ENCODE measurements around the gene HCN3. TPM values are rescaled to one million over a fixed set of nuclear protein-coding genes. Genes with fewer than 3 reads are reported as not detected.
"Not testable (repeated sequence)": the region's sequence is repeated elsewhere in the genome, so short reads cannot be mapped to it uniquely, and the experiment has no call there.

HCN3 gene
- 1 to 10 TPM; 5.4 to 6.1 TPM for total RNA-seq

- DNase-seq (peak; percentile 96), ATAC-seq (peak; percentile 70)
- Mint-ChIP-seq H3K36me3 (peaks cover 6% of the 10 kb centered on the region), H3K27ac (peak within 1 kb of the TSS; percentile 49), H3K9me3 (ENCODE audit: low read depth) (no peaks in the 10 kb centered on the region), H3K4me3 (peak within 1 kb of the TSS; percentile 68), H3K4me1 (peaks cover 36% of the 10 kb centered on the region), H3K27me3 (no peaks in the 10 kb centered on the region)
- CTCF ChIA-PET, result interaction anchor here (0.5 to 7.7 kb wide), 9 partner anchors 11 to 233 kb away, joined by 3 to 68 read pairs (median 5); partner anchors contain the start of gene FDPS
These were observed at the start of gene HCN3 for GRCh38 chr1:155277070-155277901. HCN3 (plus strand) TSS chr1:155277463; CDS start chr1:155277591, 128 bp downstream.

DNA sequence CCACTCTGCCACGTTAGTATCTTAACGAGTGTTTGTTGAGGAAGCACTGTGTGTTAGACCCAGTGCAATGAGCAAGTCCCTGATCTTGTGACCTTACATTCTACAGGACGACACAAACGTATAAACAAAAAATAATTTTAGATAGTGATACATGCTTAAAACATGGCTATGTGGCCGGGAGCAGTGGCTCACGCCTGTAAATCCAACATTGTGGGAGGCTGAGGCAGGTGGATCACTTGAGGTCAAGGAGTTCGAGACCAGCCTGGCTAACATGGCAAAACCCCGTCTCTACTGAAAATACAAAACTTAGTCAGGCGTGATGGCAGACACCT is 49.2 kb upstream of the HCN3 start:
- CTCF ChIA-PET, result interaction anchor here (1.1 to 6.8 kb wide), 11 partner anchors 8 to 96 kb away, joined by 3 to 77 read pairs (median 8); partner anchors contain the start of genes KRTCAP2, MTX1 and THBS3
- H3K4me3 Mint-ChIP-seq, result peak overlapping the region; percentile 98
- peaks cover 41% of the 10 kb centered on the region for H3K4me1 Mint-ChIP-seq
- H3K36me3 Mint-ChIP-seq, result peaks cover 4% of the 10 kb centered on the region
- H3K27ac Mint-ChIP-seq, result peak overlapping the region; percentile 98
- DNase-seq (no peak), ATAC-seq (no peak)
- no peaks in the 10 kb centered on the region for H3K27me3 Mint-ChIP-seq
- no peaks in the 10 kb centered on the region for H3K9me3 Mint-ChIP-seq (ENCODE audit: low read depth)

DNA sequence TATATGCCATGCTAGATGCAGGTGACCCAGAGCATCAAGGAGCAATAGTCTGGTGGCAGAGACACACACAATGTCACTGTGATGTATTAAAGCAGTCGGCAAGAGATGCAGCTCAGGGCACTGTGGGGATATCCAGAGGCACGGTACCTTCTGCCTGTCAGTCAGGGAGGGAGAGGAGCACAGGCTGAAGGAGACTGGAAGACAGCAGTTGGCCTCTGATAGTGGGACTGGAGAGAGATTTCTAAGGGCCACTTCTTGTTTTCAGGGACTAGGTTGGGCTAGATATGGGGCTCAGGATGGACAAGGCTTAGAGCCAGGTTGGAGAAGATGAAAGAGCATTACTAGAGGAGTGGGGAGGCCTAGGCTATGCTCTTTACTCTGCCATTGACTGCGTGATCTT is 46.0 kb upstream of the HCN3 start:
- H3K27me3 Mint-ChIP-seq; H3K9me3 Mint-ChIP-seq (ENCODE audit: low read depth); DNase-seq; H3K4me3 Mint-ChIP-seq; H3K27ac Mint-ChIP-seq; ATAC-seq: not testable (repeated sequence)
- CTCF ChIA-PET, result interaction anchor here (1.0 kb wide), 1 partner anchor 20 kb away, joined by 4 read pairs; no protein-coding TSS in a partner anchor
- H3K36me3 Mint-ChIP-seq, result peaks cover 10% of the 10 kb centered on the region
- H3K4me1 Mint-ChIP-seq, result peaks cover 29% of the 10 kb centered on the region

GRCh38 chr1:155232001-155232978 is 45.0 kb upstream of the HCN3 start:
- not testable (repeated sequence) for H3K27me3 Mint-ChIP-seq; H3K27ac Mint-ChIP-seq; DNase-seq; H3K4me3 Mint-ChIP-seq; H3K9me3 Mint-ChIP-seq (ENCODE audit: low read depth); ATAC-seq
- CTCF ChIA-PET, result interaction anchor here (1.0 kb wide), 1 partner anchor 19 kb away, joined by 4 read pairs; no protein-coding TSS in a partner anchor
- Mint-ChIP-seq H3K36me3 (peaks cover 15% of the 10 kb centered on the region), H3K4me1 (peaks cover 22% of the 10 kb centered on the region)

DNA sequence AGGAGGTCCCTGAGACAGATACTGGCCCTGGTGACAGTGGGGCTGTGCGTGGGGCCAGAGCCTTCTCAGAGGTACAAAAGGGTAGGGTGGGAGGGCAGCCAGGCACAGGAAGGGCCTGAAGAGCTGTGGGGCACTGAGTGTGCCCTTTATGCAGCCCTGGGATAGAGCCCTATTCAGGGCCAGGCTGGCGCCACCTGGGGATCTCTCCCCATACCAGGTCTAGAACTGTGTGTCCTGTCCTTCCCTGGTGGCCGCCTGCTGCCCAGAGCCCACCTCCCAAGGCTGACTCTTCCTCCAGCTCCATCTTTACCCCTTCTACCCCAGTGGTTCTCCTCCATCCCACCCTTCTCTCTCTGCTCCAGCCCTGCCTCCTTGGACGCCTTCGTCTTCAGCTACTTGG is 43.8 kb upstream of the HCN3 start:
- CTCF ChIA-PET; H3K27ac Mint-ChIP-seq; H3K4me3 Mint-ChIP-seq; ATAC-seq; H3K27me3 Mint-ChIP-seq; DNase-seq; H3K9me3 Mint-ChIP-seq (ENCODE audit: low read depth): not testable (repeated sequence)
- Mint-ChIP-seq H3K36me3 (peaks cover 17% of the 10 kb centered on the region), H3K4me1 (peaks cover 12% of the 10 kb centered on the region)

GRCh38 chr1:155235375-155235774 is 41.9 kb upstream of the HCN3 start:
- not testable (repeated sequence) for ATAC-seq; H3K9me3 Mint-ChIP-seq (ENCODE audit: low read depth); H3K4me3 Mint-ChIP-seq; H3K27me3 Mint-ChIP-seq; DNase-seq
- CTCF ChIA-PET, result interaction anchor here (1.0 kb wide), 1 partner anchor 8 kb away, joined by 4 read pairs; no protein-coding TSS in a partner anchor
- H3K27ac Mint-ChIP-seq, result peak overlapping the region; percentile 70
- H3K4me1 Mint-ChIP-seq, result peaks cover 18% of the 10 kb centered on the region
- H3K36me3 Mint-ChIP-seq, result peaks cover 17% of the 10 kb centered on the region

GRCh38 chr1:155236451-155236850 is 40.8 kb upstream of the HCN3 start:
- ATAC-seq (no peak), DNase-seq (no peak)
- no peak overlapping the region for H3K27ac Mint-ChIP-seq
- CTCF ChIA-PET, result interaction anchor here (1.0 to 1.1 kb wide), 3 partner anchors 8 to 15 kb away, joined by 3 to 6 read pairs (median 4); no protein-coding TSS in a partner anchor
- no peaks in the 10 kb centered on the region for H3K27me3 Mint-ChIP-seq
- H3K4me3 Mint-ChIP-seq, result no peak overlapping the region
- H3K9me3 Mint-ChIP-seq (ENCODE audit: low read depth), result no peaks in the 10 kb centered on the region
- H3K4me1 Mint-ChIP-seq, result peaks cover 28% of the 10 kb centered on the region
- H3K36me3 Mint-ChIP-seq, result peaks cover 19% of the 10 kb centered on the region

GRCh38 chr1:155241069-155241679 is 36.1 kb upstream of the HCN3 start:
- CTCF ChIA-PET, result interaction anchor here (0.6 to 5.4 kb wide), 9 partner anchors 9 to 1584 kb away, joined by 3 to 41 read pairs (median 4); partner anchors contain the start of genes KRTCAP2, MTX1, SCAMP3 and THBS3

DNA sequence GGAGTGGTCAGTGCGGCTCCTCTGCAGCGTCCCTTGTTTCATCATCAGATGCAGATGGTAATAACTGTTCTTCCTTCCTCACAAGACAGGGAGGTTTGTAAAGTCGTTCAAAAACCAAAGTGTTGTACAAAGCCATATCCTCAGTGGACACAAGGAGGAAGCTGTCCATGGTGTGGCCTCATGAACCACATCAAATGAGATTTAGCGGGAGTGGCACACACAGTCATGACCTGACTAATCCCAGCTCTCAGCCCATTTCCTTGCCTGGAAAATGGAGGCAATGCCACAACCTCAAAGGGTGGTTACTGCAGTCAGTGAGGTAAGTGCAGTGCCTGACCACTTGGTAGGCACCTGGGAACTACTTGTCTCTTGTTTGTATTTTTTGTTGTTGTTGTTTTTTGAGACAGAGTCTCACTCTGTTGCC is 35.4 kb upstream of the HCN3 start:
- ATAC-seq (no peak), DNase-seq (no peak)
- Mint-ChIP-seq H3K4me1 (peaks cover 52% of the 10 kb centered on the region), H3K9me3 (ENCODE audit: low read depth) (no peaks in the 10 kb centered on the region), H3K36me3 (peaks cover 14% of the 10 kb centered on the region), H3K27ac (peak overlapping the region; percentile 86), H3K4me3 (peak overlapping the region; percentile 46), H3K27me3 (peaks cover 3% of the 10 kb centered on the region)
- CTCF ChIA-PET, result interaction anchor here (0.6 to 6.5 kb wide), 9 partner anchors 9 to 1585 kb away, joined by 3 to 41 read pairs (median 5); partner anchors contain the start of genes KRTCAP2, MTX1, SCAMP3 and THBS3

More at GRCh38 chr1:155241069-155241679, 36.1 kb upstream of the HCN3 start:
- ATAC-seq, result peak; percentile 32
- peak overlapping the region; percentile 84 for H3K4me3 Mint-ChIP-seq
- H3K27me3 Mint-ChIP-seq, result peaks cover 3% of the 10 kb centered on the region
- peak; percentile 87 for DNase-seq
- H3K4me1 Mint-ChIP-seq, result peaks cover 52% of the 10 kb centered on the region
- H3K27ac Mint-ChIP-seq, result peak overlapping the region; percentile 86
- H3K36me3 Mint-ChIP-seq, result peaks cover 16% of the 10 kb centered on the region
- H3K9me3 Mint-ChIP-seq (ENCODE audit: low read depth), result no peaks in the 10 kb centered on the region

GRCh38 chr1:155242805-155243358 is 34.4 kb upstream of the HCN3 start:
- DNase-seq (no peak), ATAC-seq (no peak)
- peaks cover 11% of the 10 kb centered on the region for H3K36me3 Mint-ChIP-seq
- peaks cover 52% of the 10 kb centered on the region for H3K4me1 Mint-ChIP-seq
- peak overlapping the region; percentile 74 for H3K4me3 Mint-ChIP-seq
- CTCF ChIA-PET, result interaction anchor here (1.8 to 6.5 kb wide), 6 partner anchors 8 to 80 kb away, joined by 7 to 41 read pairs (median 16); partner anchors contain the start of genes KRTCAP2, MTX1 and THBS3
- peaks cover 3% of the 10 kb centered on the region for H3K27me3 Mint-ChIP-seq
- peak overlapping the region; percentile 98 for H3K27ac Mint-ChIP-seq
- H3K9me3 Mint-ChIP-seq (ENCODE audit: low read depth), result no peaks in the 10 kb centered on the region

DNA sequence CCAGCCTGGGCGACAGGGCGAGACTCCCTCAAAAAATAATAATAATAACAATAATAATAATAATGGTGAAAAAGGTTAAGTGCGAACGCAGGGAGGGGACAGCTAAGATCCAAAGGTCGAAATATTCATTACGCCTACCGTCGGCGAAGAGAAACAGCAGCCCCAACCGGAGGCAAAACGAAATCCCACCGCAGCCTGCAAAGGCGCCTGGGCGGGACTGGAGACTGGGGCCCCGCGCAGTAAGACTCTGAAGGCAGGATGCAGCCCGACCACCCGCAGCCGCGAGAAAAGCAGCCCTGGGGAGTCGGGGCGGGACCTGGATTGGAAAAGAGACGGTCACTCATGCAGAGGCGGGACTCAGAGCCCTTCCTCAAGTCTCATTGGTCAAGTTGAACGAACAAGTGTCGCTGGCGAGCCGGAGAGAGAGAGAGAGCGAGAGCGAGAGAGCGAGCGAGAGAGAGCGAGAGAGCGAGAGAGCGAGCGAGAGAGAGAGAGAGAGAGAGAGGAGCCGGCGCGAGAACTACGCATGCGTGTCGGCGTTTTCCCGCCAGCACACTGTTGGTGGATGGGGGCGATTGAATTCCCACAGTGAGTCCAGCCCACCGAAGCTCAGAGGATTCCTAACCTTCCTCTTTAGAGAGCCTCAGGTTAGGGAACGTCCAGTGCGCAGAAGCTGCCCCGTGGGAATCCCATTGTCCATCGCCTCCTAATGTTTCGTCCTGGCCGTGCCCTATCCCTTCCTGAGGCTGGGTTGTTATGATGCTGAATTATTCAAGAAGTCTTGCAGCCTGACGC is 32.7 kb upstream of the HCN3 start:
- Mint-ChIP-seq H3K4me3 (peak overlapping the region; percentile 74), H3K4me1 (peaks cover 51% of the 10 kb centered on the region), H3K9me3 (ENCODE audit: low read depth) (no peaks in the 10 kb centered on the region), H3K36me3 (peaks cover 9% of the 10 kb centered on the region), H3K27me3 (peaks cover 3% of the 10 kb centered on the region), H3K27ac (peak overlapping the region; percentile 98)
- peak; percentile 100 for DNase-seq
- CTCF ChIA-PET, result interaction anchor here (0.5 to 6.5 kb wide), 15 partner anchors 8 to 283 kb away, joined by 3 to 41 read pairs (median 4); partner anchors contain the start of genes KRTCAP2, MTX1, SCAMP3 and THBS3
- peak; percentile 97 for ATAC-seq
